Posterior vena cava (tissue), 2 donors: Measurements from ENCODE around the gene BMERB1. TPM values are rescaled to one million over a fixed set of nuclear protein-coding genes. Genes with fewer than 3 reads are reported as not detected.

Experiments used
- DNase-seq: peaks from one replicate; pipeline ENCODE4 v3.0.0-alpha.2; 2020; ENCODE audit warnings: low spot score
- intact Hi-C, 2 donors: fragments of 100-400 bp; cut with DNase I; formaldehyde crosslinking; loops; one replicate each; pipeline versions ENCODE4 v1.14.1 to v1.14.2; 2022 to 2023
- total RNA-seq, 2 donors: library from RNA; stranded (reverse); fragmentation: NEBNext Ultra II Directional; extraction: Animal tissue kit (Norgen Biotek cat#: 25700); gene quantifications; one replicate each; pipeline ENCODE4 v1.2.1, GENCODE V29; 2021
- donor health status: DM: yes; HTN: yes; CAD: no.
- donor health status: DM: yes; HTN: yes; CAD: no.

The BMERB1 gene
- total RNA-seq, 2 donors from 2014 or later: 63.6 to 64.0 TPM

DNA sequence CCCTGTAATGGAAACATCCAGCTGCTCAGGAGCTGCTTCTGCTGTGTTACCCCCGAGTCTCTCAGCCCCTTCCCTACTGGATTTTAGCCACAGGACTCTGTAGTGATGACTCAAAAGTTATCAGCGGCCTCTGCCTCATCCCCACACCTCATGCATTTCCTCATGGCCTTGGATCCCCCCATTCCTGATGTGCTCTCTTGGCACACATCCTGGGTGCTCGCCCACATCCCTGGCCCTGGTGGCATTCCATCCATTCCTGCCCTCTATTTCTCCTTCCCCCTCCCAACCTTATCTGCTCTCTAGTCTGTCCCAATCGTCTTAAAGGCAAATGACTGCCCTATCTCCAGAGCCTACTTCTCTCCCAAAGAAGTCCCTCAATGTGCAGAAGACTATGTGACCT lies 184.0 kb downstream of the BMERB1 start:
- intact Hi-C loops: no loop called here
- no peak for DNase-seq

DNA sequence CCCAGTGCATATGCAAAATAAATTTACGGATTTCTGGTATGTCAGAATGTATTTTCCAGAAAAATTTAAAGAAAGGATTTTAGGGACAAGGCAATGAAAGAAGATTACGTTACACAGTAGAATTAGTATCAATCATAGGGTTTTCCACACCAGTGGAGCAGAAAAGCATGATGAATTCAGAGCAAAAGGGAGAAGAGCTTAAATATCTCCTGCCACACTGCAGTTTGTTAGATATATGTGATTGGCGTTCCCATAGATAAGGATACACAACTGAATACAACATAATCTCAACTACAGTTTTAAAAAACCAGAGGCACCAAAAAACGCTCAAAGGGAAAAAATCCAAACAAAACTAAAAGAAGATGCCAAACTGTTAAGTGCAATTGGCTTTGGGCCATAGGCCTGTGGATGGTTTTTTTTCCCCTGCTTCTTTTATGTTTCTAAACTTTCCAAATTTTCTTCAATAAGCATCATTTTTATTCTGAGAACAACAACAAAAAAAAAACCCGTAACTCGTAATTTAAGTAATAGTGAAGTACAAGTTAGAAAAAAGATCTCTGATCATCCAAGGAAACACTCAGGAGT lies 186.3 kb downstream of the BMERB1 start:
- intact Hi-C loops: no loop called here
- DNase-seq: no peak

DNA sequence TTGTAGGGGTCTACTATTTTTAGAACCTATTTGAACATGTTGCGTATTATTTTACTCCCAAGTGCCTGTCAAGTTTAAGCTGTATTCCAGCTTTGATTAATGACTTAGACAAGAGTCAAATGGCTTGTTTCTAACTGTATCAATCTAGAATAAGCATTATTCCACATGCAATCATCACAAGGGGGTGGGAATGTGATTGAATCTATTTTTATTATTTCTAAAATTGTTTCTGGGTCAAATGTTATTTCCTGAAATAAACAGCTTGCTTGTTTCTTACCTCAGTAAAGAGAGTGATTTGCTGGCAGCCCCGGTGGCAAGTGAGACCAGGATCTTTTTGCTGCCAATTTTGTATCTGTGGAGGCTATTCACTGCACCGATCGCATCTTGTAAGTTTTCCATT lies 187.1 kb downstream of the BMERB1 start:
- DNase-seq: no peak
- intact Hi-C loops: no loop called here

DNA sequence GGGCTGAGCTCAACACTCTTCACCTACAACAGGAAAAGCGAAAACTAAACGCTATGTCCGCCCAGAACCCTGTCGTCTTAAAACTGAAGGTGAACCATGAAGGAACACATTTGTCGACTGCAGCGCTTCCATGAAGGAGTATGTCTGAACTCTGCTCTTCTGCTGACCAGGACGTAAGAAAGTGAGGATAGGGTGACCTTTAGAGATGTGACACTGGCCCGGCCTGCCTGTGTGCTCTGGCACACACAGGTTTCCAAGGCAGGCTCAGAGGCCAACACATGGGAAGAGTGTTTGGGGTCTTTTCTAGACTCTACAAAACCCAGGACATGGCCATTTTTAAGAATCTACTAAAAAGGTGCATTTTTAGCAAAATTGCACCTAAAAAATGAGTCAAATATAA lies 187.5 kb downstream of the BMERB1 start:
- no peak for DNase-seq
- intact Hi-C loops: no loop called here

DNA sequence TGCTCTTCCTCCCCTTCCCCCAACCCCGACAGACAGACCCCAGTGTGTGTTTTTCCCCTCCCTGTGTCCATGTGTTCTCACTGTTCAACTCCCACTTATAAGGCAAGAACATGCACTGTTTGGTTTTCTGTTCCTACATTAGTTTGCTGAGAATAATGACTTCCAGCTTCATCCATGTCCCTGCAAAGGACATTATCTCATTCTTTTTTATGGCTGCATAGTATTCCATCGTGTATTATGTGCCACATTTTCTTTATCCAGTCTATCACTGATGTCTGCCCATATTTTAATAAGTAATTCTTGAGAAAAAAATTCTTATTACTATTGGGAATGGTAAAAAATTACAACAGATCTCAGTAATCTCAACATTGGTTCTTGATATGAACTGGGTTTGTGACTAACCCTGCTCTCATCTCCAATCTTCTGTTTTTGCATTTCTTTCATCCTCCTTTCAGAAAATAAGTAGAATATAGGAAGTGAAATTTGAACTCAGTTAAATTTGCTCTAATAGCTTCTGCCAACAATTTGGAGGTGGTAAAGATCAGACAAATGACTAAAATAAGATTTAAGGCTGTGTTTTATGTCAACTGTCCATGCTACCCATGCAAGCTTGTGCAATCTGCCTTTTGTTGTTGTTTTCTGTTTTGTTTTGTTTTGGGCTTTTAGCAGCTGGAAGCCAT lies 197.5 kb downstream of the BMERB1 start:
- intact Hi-C loops: no loop called here
- no peak for DNase-seq

DNA sequence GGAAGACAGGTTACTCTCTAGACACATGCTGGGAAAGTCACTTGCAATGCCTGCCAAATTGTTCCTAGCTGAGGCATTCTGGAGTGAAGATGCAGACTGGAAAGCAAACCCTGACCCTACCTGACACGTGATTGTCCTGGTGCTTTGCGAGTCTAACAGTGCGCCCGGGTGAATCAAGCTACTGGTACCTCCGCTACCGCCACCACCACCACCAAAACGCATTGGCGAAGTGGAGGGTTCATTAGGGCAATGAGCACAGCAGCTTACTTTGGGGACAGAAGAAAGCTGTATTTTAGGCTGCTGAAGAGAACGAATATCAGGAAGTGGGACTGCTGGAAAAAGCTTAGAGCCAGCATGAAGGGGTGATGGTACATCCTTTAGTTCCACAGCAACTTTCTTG lies 201.5 kb downstream of the BMERB1 start:
- intact Hi-C loops: no loop called here
- no peak for DNase-seq

DNA sequence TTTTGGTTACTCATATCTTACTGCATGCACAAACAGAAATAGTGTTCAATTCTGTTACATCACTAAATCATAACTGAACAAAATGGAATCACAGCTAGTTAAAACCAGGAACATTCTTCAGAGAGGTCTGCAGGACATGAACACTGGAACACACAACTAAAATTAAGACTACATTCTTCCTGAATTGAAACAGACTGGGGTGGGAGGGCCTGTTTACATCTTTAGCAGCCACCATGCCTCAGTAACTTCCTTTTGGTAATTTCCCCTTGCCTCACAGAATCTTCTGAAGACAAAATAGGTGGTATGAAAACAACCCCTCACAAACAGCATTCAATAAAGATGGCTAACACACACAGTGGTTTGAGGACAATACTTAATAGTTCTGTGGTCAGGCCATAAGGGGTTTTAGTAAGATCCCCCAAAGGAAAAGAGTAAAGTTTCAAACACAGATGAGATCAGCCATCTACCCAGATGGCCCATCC lies 202.0 kb downstream of the BMERB1 start:
- no peak for DNase-seq
- intact Hi-C loops: no loop called here

Other genes starting within 250 kb of the BMERB1 start
- 10 to 100 TPM; 15.4 to 21.8 TPM for gene NPIPA5, start 56.3 kb upstream of the BMERB1 start, total RNA-seq
- 1 to 10 TPM; 7.0 to 7.2 TPM for gene MPV17L, start 38.8 kb upstream of the BMERB1 start, total RNA-seq
- gene MARF1, start 208.6 kb downstream of the BMERB1 start, total RNA-seq: 10 to 100 TPM; 58.3 to 60.6 TPM
- gene NDE1, start 215.7 kb downstream of the BMERB1 start, total RNA-seq: 10 to 100 TPM; 32.3 to 38.1 TPM